Gastrocnemius medialis (tissue), 4 donors: Measurements from ENCODE around the gene STARD13.

Source experiments
- POLR2A ChIP-seq, 2 donors: fragments of 450-650 bp; IDR thresholded peaks; one replicate each; pipeline ENCODE4 v1.6.1; 2017; ENCODE audit warnings: antibody characterized with exemption in 2 of 2, mild to moderate bottlenecking in 2 of 2, moderate library complexity in 2 of 2
- TF ChIP-seq, protein P1 (sequence below), 5 experiments: fragments of 450-650 bp in 3 of 5; fragments of 200-600 bp in 2 of 5; sonication (generic) in 2 of 5; IDR thresholded peaks in 4 of 5; conservative IDR thresholded peaks in 1 of 5; 1 replicate in 4 of 5; 2 replicates in 1 of 5; pipeline ENCODE4 v1.5.1; 2016 to 2019; ENCODE audit warnings: antibody characterized with exemption in 5 of 5, mild to moderate bottlenecking in 3 of 5, moderate library complexity in 3 of 5

DNA sequence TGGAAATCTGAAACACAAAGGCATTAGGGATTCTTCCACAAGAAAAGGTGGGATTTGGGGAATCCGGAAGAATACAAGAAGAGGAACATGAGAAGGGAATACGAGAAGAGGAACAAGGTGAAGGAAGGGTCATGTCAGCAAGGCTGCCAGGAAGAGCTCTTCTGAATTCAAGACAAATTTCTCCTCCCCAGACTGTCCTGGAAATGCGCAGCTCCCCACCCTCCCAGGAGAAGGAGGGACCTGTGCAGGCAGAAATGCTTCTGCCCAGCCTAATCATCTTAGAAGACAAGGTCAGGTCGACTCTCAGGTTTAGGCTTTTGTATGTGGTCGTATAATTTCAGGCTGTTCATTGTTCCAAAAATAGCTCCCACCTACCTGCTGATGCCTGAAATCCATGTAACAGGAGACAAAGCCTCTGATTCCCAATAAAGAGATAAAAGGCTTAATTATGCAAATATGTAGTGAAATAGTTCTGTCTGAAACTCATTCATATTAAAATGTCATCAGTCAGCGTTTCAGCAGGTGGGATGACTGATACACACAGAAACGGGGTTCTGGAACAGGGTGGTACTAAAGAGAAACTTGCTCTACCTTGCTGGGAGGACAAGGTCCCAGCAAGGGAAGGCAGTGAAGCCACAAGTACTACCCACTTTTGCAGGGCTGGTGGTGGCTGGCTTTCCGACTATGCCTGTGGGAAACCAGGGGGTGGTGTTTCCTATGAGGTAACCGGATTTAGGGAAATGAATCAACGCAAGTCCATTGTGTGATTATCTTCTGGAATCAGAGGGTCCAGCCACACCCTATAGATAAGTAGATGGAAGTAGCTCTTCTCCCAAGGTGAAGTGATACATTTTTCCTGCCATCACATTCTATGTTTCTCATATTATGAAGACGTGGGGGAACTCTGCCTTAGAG is 193.2 kb downstream of the STARD13 start:
- TF ChIP-seq, protein P1, sequence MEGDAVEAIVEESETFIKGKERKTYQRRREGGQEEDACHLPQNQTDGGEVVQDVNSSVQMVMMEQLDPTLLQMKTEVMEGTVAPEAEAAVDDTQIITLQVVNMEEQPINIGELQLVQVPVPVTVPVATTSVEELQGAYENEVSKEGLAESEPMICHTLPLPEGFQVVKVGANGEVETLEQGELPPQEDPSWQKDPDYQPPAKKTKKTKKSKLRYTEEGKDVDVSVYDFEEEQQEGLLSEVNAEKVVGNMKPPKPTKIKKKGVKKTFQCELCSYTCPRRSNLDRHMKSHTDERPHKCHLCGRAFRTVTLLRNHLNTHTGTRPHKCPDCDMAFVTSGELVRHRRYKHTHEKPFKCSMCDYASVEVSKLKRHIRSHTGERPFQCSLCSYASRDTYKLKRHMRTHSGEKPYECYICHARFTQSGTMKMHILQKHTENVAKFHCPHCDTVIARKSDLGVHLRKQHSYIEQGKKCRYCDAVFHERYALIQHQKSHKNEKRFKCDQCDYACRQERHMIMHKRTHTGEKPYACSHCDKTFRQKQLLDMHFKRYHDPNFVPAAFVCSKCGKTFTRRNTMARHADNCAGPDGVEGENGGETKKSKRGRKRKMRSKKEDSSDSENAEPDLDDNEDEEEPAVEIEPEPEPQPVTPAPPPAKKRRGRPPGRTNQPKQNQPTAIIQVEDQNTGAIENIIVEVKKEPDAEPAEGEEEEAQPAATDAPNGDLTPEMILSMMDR (IDR thresholded peaks at IDR 0.05 in 4 of 5, conservative IDR thresholded peaks at IDR 0.05 in 1 of 5) = no peak
- no peak for TF ChIP-seq POLR2A (IDR thresholded peaks at IDR 0.05)
